Fibroblast of lung (primary cell): Measurements from ENCODE around the gene PRKCA. TPM values are rescaled to one million over a fixed set of nuclear protein-coding genes. Genes with fewer than 3 reads are reported as not detected.

Experiments
- DNase-seq, 2 donors: peaks; one replicate each; pipeline versions ENCODE4 v3.0.0 to v3.0.0-alpha.2; 2010; ENCODE audit warnings: low read depth in 2 of 2
- H2AFZ ChIP-seq: 2 replicates; pipeline ENCODE4 v1.5.1; 2012; ENCODE audit warnings: low read length, control low read depth, inconsistent platforms
- H3K27ac ChIP-seq: 2 replicates; pipeline ENCODE4 v1.5.1; 2011; ENCODE audit warnings: low read length, control low read depth; ENCODE audit not compliant: insufficient read depth
- H3K27me3 ChIP-seq: 2 replicates; pipeline ENCODE4 v1.5.1; 2011; ENCODE audit warnings: mild to moderate bottlenecking, low read length; ENCODE audit not compliant: control insufficient read depth, insufficient read depth
- H3K36me3 ChIP-seq: 2 replicates; pipeline ENCODE4 v1.5.1; 2011; ENCODE audit warnings: low read length; ENCODE audit not compliant: control insufficient read depth, insufficient read depth
- H3K4me1 ChIP-seq: 2 replicates; pipeline ENCODE4 v1.5.1; 2011; ENCODE audit warnings: low read length; ENCODE audit not compliant: control insufficient read depth, insufficient read depth; ENCODE audit errors: extremely low read depth
- H3K4me2 ChIP-seq: 2 replicates; pipeline ENCODE4 v1.5.1; 2011; ENCODE audit warnings: low read length, control low read depth; ENCODE audit not compliant: insufficient read depth; ENCODE audit errors: extremely low read depth
- H3K4me3 ChIP-seq, 4 experiments: fragments of 200-600 bp in 1 of 4; sonication (generic) in 1 of 4; replicated peaks in 1 of 4; 2 replicates each; pipeline ENCODE4 v1.5.1; 2011 to 2016; ENCODE audit warnings: low read length in 4 of 4, low read depth in 3 of 4, mild to moderate bottlenecking in 3 of 4, control low read depth in 2 of 4, inconsistent platforms in 1 of 4, mixed read lengths in 1 of 4; ENCODE audit not compliant: insufficient read depth in 1 of 4; ENCODE audit errors: control extremely low read depth in 1 of 4
- H3K79me2 ChIP-seq: 2 replicates; pipeline ENCODE4 v1.5.1; 2012; ENCODE audit warnings: mild to moderate bottlenecking, low read length, inconsistent platforms; ENCODE audit not compliant: control insufficient read depth, insufficient read depth
- H3K9ac ChIP-seq: 2 replicates; pipeline ENCODE4 v1.5.1; 2011; ENCODE audit warnings: mild to moderate bottlenecking, low read length, control low read depth; ENCODE audit not compliant: insufficient read depth
- H3K9me3 ChIP-seq: 2 replicates; pipeline ENCODE4 v1.5.1; 2012; ENCODE audit warnings: low read depth, low read length; ENCODE audit not compliant: control insufficient read depth, insufficient read depth
- H4K20me1 ChIP-seq: 2 replicates; pipeline ENCODE4 v1.5.1; 2011; ENCODE audit warnings: low read length; ENCODE audit not compliant: control insufficient read depth, insufficient read depth; ENCODE audit errors: extremely low read depth
- EZH2 ChIP-seq: IDR thresholded peaks from 2 replicates; pipeline ENCODE4 v1.5.1; 2012; ENCODE audit warnings: low read length, control low read depth, mild to moderate bottlenecking; ENCODE audit errors: missing control alignments
- polyA plus RNA-seq, 2 donors: library from polyadenylated mRNA; depleted of rRNA in 1 of 2; stranded (reverse) in 1 of 2; unstranded in 1 of 2; fragments of >200 nt; gene quantifications; 2 replicates each; pipeline ENCODE4 v1.2.1, GENCODE V29; 2011 to 2012; ENCODE audit warnings: missing spikeins in 1 of 2
- total RNA-seq: library from RNA; depleted of rRNA; stranded (reverse); fragments of >200 nt; gene quantifications from 2 replicates; pipeline ENCODE4 v1.2.1, GENCODE V29; 2014
- TF ChIP-seq, protein P1 (sequence below), 2 donors: IDR thresholded peaks in 1 of 2; conservative IDR thresholded peaks in 1 of 2; 1 replicate in 1 of 2; 2 replicates in 1 of 2; pipeline ENCODE4 v1.5.1; 2011 to 2012; ENCODE audit warnings: low read length in 2 of 2, control low read depth in 1 of 2, inconsistent platforms in 1 of 2, low read depth in 1 of 2, mild to moderate bottlenecking in 1 of 2

Gene PRKCA
- total and polyA plus RNA-seq, 2 donors (not counting 1 experiment from before 2014, with no cell fraction given): 34.0 to 74.2 TPM

DNA sequence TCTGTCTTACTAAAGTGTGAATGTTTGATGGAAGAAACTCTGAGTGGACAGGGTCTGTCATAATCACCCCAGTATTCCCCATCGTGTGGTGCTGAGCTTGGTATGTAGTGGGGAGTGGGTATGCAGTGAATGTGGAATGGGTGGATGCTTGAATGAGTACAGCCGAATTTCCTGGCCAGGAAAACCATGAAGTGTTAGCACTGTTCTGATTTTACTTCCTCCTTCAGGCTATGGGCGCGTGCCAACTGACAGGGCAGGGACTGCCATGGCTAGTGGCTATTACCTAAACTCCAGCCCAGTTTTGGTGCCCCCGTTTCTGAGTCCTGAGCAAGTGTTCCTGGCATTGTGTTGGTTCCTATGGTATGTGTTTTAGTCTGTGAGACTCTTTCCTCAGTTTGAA, 48.6 kb downstream of the PRKCA start:
- no peaks in the 10 kb centered on the region for H3K9me3 ChIP-seq
- peaks cover 81% of the 10 kb centered on the region for H3K79me2 ChIP-seq
- H4K20me1 ChIP-seq: peaks cover 2% of the 10 kb centered on the region

DNA sequence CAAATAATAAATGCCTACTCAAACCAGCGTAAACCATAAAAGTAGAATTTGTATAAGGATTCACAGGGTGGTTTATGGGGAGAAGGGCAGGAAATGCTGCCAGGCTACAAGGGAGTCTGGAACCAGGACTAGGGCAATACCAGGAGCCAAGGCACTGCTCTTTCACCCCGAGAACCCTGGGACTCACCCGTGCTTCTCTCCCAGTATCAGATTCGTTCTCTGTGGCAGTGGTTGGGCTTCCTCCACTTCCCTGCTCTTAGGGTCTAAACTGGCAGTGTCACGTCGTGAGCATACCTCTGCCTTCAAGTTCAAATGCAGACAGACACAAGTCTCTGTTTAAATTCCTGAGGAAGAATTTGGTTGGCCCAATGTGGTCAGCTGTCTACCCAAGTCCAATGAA, 49.3 kb downstream of the PRKCA start:
- no peak overlapping the region for H3K9ac ChIP-seq
- H3K4me1 ChIP-seq: peaks cover 27% of the 10 kb centered on the region
- no peak overlapping the region for H3K4me2 ChIP-seq
- TF ChIP-seq EZH2: no peak
- TF ChIP-seq, protein P1, sequence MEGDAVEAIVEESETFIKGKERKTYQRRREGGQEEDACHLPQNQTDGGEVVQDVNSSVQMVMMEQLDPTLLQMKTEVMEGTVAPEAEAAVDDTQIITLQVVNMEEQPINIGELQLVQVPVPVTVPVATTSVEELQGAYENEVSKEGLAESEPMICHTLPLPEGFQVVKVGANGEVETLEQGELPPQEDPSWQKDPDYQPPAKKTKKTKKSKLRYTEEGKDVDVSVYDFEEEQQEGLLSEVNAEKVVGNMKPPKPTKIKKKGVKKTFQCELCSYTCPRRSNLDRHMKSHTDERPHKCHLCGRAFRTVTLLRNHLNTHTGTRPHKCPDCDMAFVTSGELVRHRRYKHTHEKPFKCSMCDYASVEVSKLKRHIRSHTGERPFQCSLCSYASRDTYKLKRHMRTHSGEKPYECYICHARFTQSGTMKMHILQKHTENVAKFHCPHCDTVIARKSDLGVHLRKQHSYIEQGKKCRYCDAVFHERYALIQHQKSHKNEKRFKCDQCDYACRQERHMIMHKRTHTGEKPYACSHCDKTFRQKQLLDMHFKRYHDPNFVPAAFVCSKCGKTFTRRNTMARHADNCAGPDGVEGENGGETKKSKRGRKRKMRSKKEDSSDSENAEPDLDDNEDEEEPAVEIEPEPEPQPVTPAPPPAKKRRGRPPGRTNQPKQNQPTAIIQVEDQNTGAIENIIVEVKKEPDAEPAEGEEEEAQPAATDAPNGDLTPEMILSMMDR (conservative IDR thresholded peaks at IDR 0.05 in 1 of 2, IDR thresholded peaks at IDR 0.05 in 1 of 2; ENCODE audit: low read depth in 1 of 2, low read length in 2 of 2): no peak
- no peak overlapping the region for H3K27ac ChIP-seq
- H4K20me1 ChIP-seq: peaks cover 2% of the 10 kb centered on the region
- H3K79me2 ChIP-seq: peaks cover 81% of the 10 kb centered on the region
- H3K4me3 ChIP-seq: no peak overlapping the region
- H3K27me3 ChIP-seq: no peaks in the 10 kb centered on the region
- no peak for DNase-seq
- no peaks in the 10 kb centered on the region for H3K9me3 ChIP-seq
- H2AFZ ChIP-seq: no peak overlapping the region
- no peaks in the 10 kb centered on the region for H3K36me3 ChIP-seq

More for the DNA sequence above, 48.6 kb downstream of the PRKCA start:
- no peak for TF ChIP-seq EZH2
- TF ChIP-seq, protein P1 (conservative IDR thresholded peaks at IDR 0.05 in 1 of 2, IDR thresholded peaks at IDR 0.05 in 1 of 2; ENCODE audit: low read depth in 1 of 2, low read length in 2 of 2): no peak
- peak in 1 of 2 donors; percentile 18 for DNase-seq
- Histone ChIP-seq H3K36me3 (no peaks in the 10 kb centered on the region), H3K9ac (no peak overlapping the region), H3K4me2 (no peak overlapping the region), H3K27me3 (no peaks in the 10 kb centered on the region), H3K27ac (no peak overlapping the region), H3K4me1 (peaks cover 27% of the 10 kb centered on the region), H2AFZ (no peak overlapping the region), H3K4me3 (no peak overlapping the region)

DNA sequence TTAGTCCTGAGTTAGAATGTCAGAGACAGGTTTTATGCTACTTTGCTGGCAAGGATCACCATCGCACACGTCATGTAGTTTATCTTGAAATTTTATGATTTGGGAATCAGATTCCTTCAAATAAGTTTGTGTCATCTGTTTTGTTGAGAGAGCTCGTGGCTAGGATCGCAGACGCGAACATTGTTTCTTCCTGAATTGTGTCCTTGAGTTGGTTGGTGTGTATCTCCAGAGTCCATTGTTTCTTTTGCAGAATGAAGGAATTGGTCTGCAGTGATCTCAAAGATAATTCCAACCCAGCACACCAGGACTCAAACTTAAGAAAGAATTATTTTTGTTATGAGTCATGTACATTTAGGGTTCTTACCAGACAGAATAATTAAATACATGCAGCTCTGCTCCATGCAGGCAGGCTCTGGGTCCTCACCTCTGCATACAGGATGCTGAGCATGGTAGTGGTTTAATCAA, 51.6 kb downstream of the PRKCA start:
- H3K27me3 ChIP-seq: no peaks in the 10 kb centered on the region
- H3K4me2 ChIP-seq: peak overlapping the region; percentile 40
- H4K20me1 ChIP-seq: peaks cover 2% of the 10 kb centered on the region
- H3K27ac ChIP-seq: no peak overlapping the region
- no peak overlapping the region for H3K4me3 ChIP-seq
- no peaks in the 10 kb centered on the region for H3K36me3 ChIP-seq
- peaks cover 86% of the 10 kb centered on the region for H3K79me2 ChIP-seq
- no peaks in the 10 kb centered on the region for H3K9me3 ChIP-seq
- H3K4me1 ChIP-seq: peaks cover 18% of the 10 kb centered on the region
- H2AFZ ChIP-seq: no peak overlapping the region
- DNase-seq: peak; percentile 57 to 87
- no peak overlapping the region for H3K9ac ChIP-seq
- TF ChIP-seq, protein P1 (conservative IDR thresholded peaks at IDR 0.05 in 1 of 2, IDR thresholded peaks at IDR 0.05 in 1 of 2; ENCODE audit: low read depth in 1 of 2, low read length in 2 of 2): no peak
- TF ChIP-seq EZH2: no peak
